Measurements from ENCODE around the gene GPAM.
"Not testable (repeated sequence)": the region's sequence is repeated elsewhere in the genome, so short reads cannot be mapped to it uniquely, and the experiment has no call there.

GPAM gene

GRCh38 chr10:112126901-112127300 is 56.7 kb downstream of the GPAM start:
- no peak for DNase-seq

GRCh38 chr10:112126172-112126571 is 57.4 kb downstream of the GPAM start:
- DNase-seq = no peak

- no peak for DNase-seq
Measured at GRCh38 chr10:112124866-112125265, 58.7 kb downstream of the GPAM start.

GRCh38 chr10:112122827-112123226 is 60.7 kb downstream of the GPAM start:
- no peak for DNase-seq

GRCh38 chr10:112120491-112120890 is 63.1 kb downstream of the GPAM start:
- no peak for DNase-seq

- peak; percentile 36 for DNase-seq
Measured at GRCh38 chr10:112115781-112116385, 67.7 kb downstream of the GPAM start.

- DNase-seq = not testable (repeated sequence)
Measured at GRCh38 chr10:112109779-112110178, 73.8 kb downstream of the GPAM start.
